Activated CD8-positive, alpha-beta memory T cell treated with anti-CD3 and anti-CD28 coated beads, Interleukin-2, amount 50 U/mL, for 4 hours (primary cell): ENCODE measurements around the gene SPTLC2.
"Not testable (repeated sequence)": the region's sequence is repeated elsewhere in the genome, so short reads cannot be mapped to it uniquely, and the experiment has no call there.

Experiments
- DNase-seq: peaks from one replicate; pipeline ENCODE4 v3.0.0-alpha.2; 2020

SPTLC2 gene

GRCh38 chr14:77616454-77617229 is at the start of gene SPTLC2:
Gene SPTLC2 (minus strand): TSS chr14:77616637. CDS start chr14:77616579, 58 bp downstream.
- peak; percentile 96 for DNase-seq

- no peak for DNase-seq
Observed at GRCh38 chr14:77663293-77663692, 46.9 kb upstream of the SPTLC2 start.

GRCh38 chr14:77661562-77661961 is 45.1 kb upstream of the SPTLC2 start:
- DNase-seq, result not testable (repeated sequence)

GRCh38 chr14:77660754-77661153 is 44.3 kb upstream of the SPTLC2 start:
- no peak for DNase-seq

GRCh38 chr14:77659831-77660230 is 43.4 kb upstream of the SPTLC2 start:
- DNase-seq, result no peak

- DNase-seq, result no peak
Observed at GRCh38 chr14:77657280-77657679, 40.8 kb upstream of the SPTLC2 start.

GRCh38 chr14:77654001-77654441 is 37.6 kb upstream of the SPTLC2 start:
- DNase-seq, result no peak

- no peak for DNase-seq
Observed at GRCh38 chr14:77649326-77649725, 32.9 kb upstream of the SPTLC2 start.

- no peak for DNase-seq
Observed at GRCh38 chr14:77648520-77649200, 32.2 kb upstream of the SPTLC2 start.

- no peak for DNase-seq
Observed at GRCh38 chr14:77647853-77648252, 31.4 kb upstream of the SPTLC2 start.

GRCh38 chr14:77646907-77647306 is 30.5 kb upstream of the SPTLC2 start:
- no peak for DNase-seq

GRCh38 chr14:77645520-77646230 is 29.2 kb upstream of the SPTLC2 start:
- DNase-seq, result no peak

- no peak for DNase-seq
Observed at GRCh38 chr14:77642407-77642806, 26.0 kb upstream of the SPTLC2 start.

GRCh38 chr14:77641534-77642341 is 25.3 kb upstream of the SPTLC2 start:
- DNase-seq, result peak; percentile 69

GRCh38 chr14:77640756-77641533 is 24.5 kb upstream of the SPTLC2 start:
- DNase-seq, result no peak

GRCh38 chr14:77638771-77639171 is 22.3 kb upstream of the SPTLC2 start:
- no peak for DNase-seq

GRCh38 chr14:77635869-77636268 is 19.4 kb upstream of the SPTLC2 start:
- not testable (repeated sequence) for DNase-seq

GRCh38 chr14:77635466-77635865 is 19.0 kb upstream of the SPTLC2 start:
- DNase-seq, result not testable (repeated sequence)

- DNase-seq, result no peak
Observed at GRCh38 chr14:77630111-77630510, 13.7 kb upstream of the SPTLC2 start.

- no peak for DNase-seq
Observed at GRCh38 chr14:77625360-77625759, 8.9 kb upstream of the SPTLC2 start.

- DNase-seq, result no peak
Observed at GRCh38 chr14:77623201-77623600, 6.8 kb upstream of the SPTLC2 start.
